Measurements from ENCODE around the gene LRRC10B.

The LRRC10B gene

GRCh38 chr11:61546663-61547062 lies 38.1 kb downstream of the LRRC10B start:
- no peak for DNase-seq (ENCODE audit: low read depth)

GRCh38 chr11:61547246-61547645 lies 38.7 kb downstream of the LRRC10B start:
- DNase-seq (ENCODE audit: low read depth): no peak

- DNase-seq (ENCODE audit: low read depth): no peak
Measured at GRCh38 chr11:61549177-61549576, 40.6 kb downstream of the LRRC10B start.

DNA sequence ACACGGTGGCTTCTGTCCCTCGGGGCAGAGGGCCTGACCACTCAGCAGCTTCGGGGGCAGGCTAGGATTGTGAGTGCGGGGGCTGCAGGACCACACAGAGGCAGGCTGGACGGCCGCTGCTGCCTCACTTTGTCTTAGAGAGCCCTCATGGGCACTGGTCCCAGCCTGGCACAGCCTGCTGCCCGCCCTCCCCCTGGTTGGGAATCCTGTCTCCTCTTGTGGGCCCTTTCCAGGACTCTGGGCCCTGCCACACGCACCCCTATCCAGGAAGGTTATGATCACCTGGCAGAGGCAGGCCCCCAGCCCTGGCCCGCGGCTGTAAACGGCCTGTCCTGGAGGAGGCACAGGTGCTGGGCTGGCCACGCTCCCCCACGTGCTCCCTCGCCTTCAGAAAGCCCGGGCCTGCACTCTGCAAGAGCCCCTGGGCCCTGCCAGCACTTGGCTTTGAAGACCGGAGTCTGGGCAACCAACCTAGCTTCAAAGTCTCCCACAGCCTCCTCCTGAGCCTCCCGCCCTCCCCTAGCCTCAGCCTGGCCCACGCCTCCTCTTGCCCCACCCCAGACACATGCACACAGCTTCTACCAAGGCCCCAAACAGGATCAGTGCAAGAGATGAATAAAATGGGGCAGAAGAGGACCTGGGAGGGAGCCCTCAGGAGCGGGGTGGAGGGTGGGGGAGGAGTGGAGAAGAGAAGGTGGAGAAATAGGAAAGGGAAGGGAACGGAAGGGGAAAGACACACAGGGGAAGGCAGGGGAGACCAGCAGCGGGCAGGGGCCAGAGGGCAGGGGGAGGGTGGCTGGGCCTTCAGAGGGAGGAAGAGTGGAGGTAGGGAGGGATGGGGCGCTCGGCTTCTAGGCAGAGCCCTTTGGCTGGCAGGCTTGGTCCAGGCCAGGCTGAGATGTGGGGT lies 41.4 kb downstream of the LRRC10B start:
- DNase-seq (ENCODE audit: low read depth): no peak

- DNase-seq (ENCODE audit: low read depth): no peak
Measured at GRCh38 chr11:61550665-61551227, 42.2 kb downstream of the LRRC10B start.

GRCh38 chr11:61551634-61552033 lies 43.1 kb downstream of the LRRC10B start:
- no peak for DNase-seq (ENCODE audit: low read depth)

GRCh38 chr11:61552108-61552635 lies 43.6 kb downstream of the LRRC10B start:
- no peak for DNase-seq (ENCODE audit: low read depth)

- no peak for DNase-seq (ENCODE audit: low read depth)
Measured at GRCh38 chr11:61553373-61554171, 45.0 kb downstream of the LRRC10B start.

DNA sequence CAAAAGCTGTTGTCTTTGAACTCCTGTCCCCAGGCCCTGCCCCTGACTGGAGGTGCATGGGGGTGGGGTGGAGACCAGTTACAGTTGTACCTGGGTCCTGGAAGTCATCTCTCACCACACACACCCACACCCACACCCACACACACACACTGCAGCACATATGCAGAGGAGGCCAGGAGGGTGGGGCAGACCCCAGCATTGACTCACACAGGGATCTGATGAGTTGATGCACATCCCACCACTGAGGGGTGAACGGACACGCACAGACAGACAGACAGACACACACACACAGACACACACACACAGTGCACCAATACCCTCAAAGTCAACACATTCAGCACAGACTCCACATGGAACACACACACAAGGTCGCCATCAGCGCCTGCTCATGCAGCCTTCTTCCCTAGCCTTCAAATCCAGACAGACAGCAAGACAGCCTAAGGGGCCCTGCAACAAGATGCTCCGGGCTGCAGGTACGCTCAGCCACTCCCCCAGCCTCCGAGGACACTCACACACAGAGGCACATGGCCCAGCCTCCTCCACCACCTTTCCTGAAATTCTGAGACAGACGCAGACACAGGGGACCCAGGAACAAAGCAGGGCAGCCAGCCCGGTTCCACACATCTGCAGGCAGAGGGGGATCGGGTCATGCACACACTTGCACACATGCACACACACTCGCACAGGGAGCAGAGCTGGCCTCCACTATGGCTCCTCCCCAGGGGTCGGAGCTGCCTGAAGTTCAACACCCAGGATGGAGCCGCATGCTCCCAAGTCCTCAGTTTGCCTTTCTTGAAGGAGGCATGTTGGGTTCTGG lies 45.8 kb downstream of the LRRC10B start:
- DNase-seq (ENCODE audit: low read depth): no peak

- no peak for DNase-seq (ENCODE audit: low read depth)
Measured at GRCh38 chr11:61555051-61555969, 46.8 kb downstream of the LRRC10B start.

DNA sequence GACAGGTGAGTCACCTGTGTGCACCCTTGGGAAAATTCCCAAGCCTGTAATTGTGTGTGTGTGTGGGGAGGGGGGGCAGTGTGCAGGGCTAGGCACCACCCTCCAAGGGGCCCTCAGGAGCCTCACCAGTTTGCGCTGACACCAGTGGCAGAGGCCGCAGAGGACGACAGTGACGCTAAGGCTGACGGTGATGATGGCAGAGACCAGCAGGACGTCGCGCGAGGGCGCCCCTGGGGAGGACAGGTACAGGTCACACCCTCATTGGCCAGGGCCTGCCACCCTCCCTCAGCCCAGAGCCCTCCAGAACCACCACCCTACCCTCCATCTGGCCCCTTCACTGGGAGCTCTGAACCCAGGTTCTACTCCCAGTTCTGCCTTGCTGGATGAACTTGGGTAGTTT lies 47.4 kb downstream of the LRRC10B start:
- no peak for DNase-seq (ENCODE audit: low read depth)

- no peak for DNase-seq (ENCODE audit: low read depth)
Measured at GRCh38 chr11:61556621-61557020, 48.1 kb downstream of the LRRC10B start.
